Neural cell (in vitro differentiated cells): ENCODE results near the gene SCYGR2. TPM values are rescaled to one million over a fixed set of nuclear protein-coding genes. Genes with fewer than 3 reads are reported as not detected.

Experiments
- H2AFZ ChIP-seq: fragments of 200-600, 300-800 bp; sonication (generic), shearing (Covaris generic); 2 replicates; pipeline ENCODE4 v1.6.0; 2014; ENCODE audit warnings: low read depth, mild to moderate bottlenecking, antibody characterized with exemption, low read length, moderate library complexity
- H3F3A ChIP-seq: fragments of 200-600 bp; shearing (Covaris generic); 2 replicates; pipeline ENCODE4 v1.6.1; 2016; ENCODE audit warnings: mild to moderate bottlenecking, moderate library complexity, mixed read lengths, antibody characterized with exemption, low read length; ENCODE audit not compliant: insufficient read depth, poor library complexity, severe bottlenecking
- H3K27ac ChIP-seq: fragments of 200-600, 300-800 bp; sonication (generic), shearing (Covaris generic); 2 replicates; pipeline ENCODE4 v1.5.1; 2014; ENCODE audit warnings: mild to moderate bottlenecking, low read length, moderate library complexity
- H3K27me3 ChIP-seq: fragments of 300-800, 200-600 bp; sonication (generic), shearing (Covaris generic); 2 replicates; pipeline ENCODE4 v1.6.0; 2014; ENCODE audit warnings: mild to moderate bottlenecking, low read depth, low read length, moderate library complexity; ENCODE audit not compliant: insufficient read depth
- H3K36me3 ChIP-seq: fragments of 300-800, 200-600 bp; sonication (generic), shearing (Covaris generic); 2 replicates; pipeline ENCODE4 v1.5.1; 2014; ENCODE audit warnings: mild to moderate bottlenecking, antibody characterized with exemption, low read length, moderate library complexity; ENCODE audit not compliant: insufficient read depth
- H3K4me2 ChIP-seq: fragments of 300-800, 200-600 bp; sonication (generic), shearing (Covaris generic); 2 replicates; pipeline ENCODE4 v1.6.0; 2014; ENCODE audit warnings: mild to moderate bottlenecking, low read length
- H3K4me3 ChIP-seq: fragments of 300-800, 200-600 bp; sonication (generic), shearing (Covaris generic); 2 replicates; pipeline ENCODE4 v1.5.1; 2014; ENCODE audit warnings: mild to moderate bottlenecking, low read length, moderate library complexity
- H3K79me2 ChIP-seq: fragments of 200-600 bp; shearing (Covaris generic); replicated peaks from 2 replicates; pipeline ENCODE4 v1.6.0; 2014; ENCODE audit warnings: mild to moderate bottlenecking, low read length, moderate library complexity; ENCODE audit not compliant: insufficient read depth
- H3K9ac ChIP-seq: fragments of 300-800, 200-600 bp; sonication (generic), shearing (Covaris generic); 2 replicates; pipeline ENCODE4 v1.6.1; 2016; ENCODE audit warnings: mild to moderate bottlenecking, low read length, mixed read lengths
- H3K9me2 ChIP-seq: fragments of 200-600 bp; shearing (Covaris generic); 2 replicates; pipeline ENCODE4 v1.6.1; 2016; ENCODE audit warnings: mild to moderate bottlenecking, low read length, mixed read lengths; ENCODE audit not compliant: insufficient read depth
- H3K9me3 ChIP-seq: fragments of 200-600, 300-800 bp; sonication (generic), shearing (Covaris generic); 2 replicates; pipeline ENCODE4 v1.6.1; 2016; ENCODE audit warnings: mild to moderate bottlenecking, mixed run types, low read length, moderate library complexity, mixed read lengths
- H4K20me1 ChIP-seq: fragments of 200-600 bp; shearing (Covaris generic); 2 replicates; pipeline ENCODE4 v1.6.1; 2016; ENCODE audit warnings: mild to moderate bottlenecking, mixed run types; ENCODE audit not compliant: insufficient read depth
- CTCF ChIP-seq: fragments of 450-650 bp; IDR thresholded peaks from 2 replicates; pipeline ENCODE4 v1.5.1; 2014; ENCODE audit warnings: antibody characterized with exemption, mild to moderate bottlenecking, moderate library complexity; ENCODE audit not compliant: poor library complexity, severe bottlenecking
- EP300 ChIP-seq: fragments of 450-650 bp; conservative IDR thresholded peaks from 2 replicates; pipeline ENCODE4 v1.6.1; 2014; ENCODE audit warnings: antibody characterized with exemption, mild to moderate bottlenecking, moderate library complexity; ENCODE audit not compliant: poor library complexity, severe bottlenecking
- EZH2 ChIP-seq: fragments of 200-600, 300-800 bp; shearing (Covaris generic), sonication (generic); IDR thresholded peaks from 2 replicates; pipeline ENCODE4 v1.6.1; 2014; ENCODE audit warnings: antibody characterized with exemption, low read length, borderline replicate concordance, mild to moderate bottlenecking; ENCODE audit not compliant: insufficient read depth, poor library complexity, severe bottlenecking
- MXI1 ChIP-seq: fragments of 450-650 bp; conservative IDR thresholded peaks from 2 replicates; pipeline ENCODE4 v1.6.1; 2014; ENCODE audit warnings: antibody characterized with exemption, mild to moderate bottlenecking; ENCODE audit not compliant: poor library complexity, severe bottlenecking
- POLR2AphosphoS5 ChIP-seq: IDR thresholded peaks from 2 replicates; pipeline ENCODE4 v1.6.1; 2012
- RAD21 ChIP-seq: fragments of 450-650 bp; conservative IDR thresholded peaks from 2 replicates; pipeline ENCODE4 v1.6.1; 2014; ENCODE audit warnings: antibody characterized with exemption, mild to moderate bottlenecking, moderate library complexity
- SMC3 ChIP-seq: fragments of 450-650 bp; conservative IDR thresholded peaks from 2 replicates; pipeline ENCODE4 v1.6.1; 2014; ENCODE audit warnings: antibody characterized with exemption, mild to moderate bottlenecking, moderate library complexity; ENCODE audit not compliant: poor library complexity
- TAF1 ChIP-seq: IDR thresholded peaks from 2 replicates; pipeline ENCODE4 v1.6.1; 2012; ENCODE audit warnings: low read depth
- polyA plus RNA-seq: library from polyadenylated mRNA; depleted of rRNA; stranded (reverse); fragments of >200 nt; gene quantifications from 2 replicates; pipeline ENCODE4 v1.2.3, GENCODE V29; 2014
- TF ChIP-seq, protein P1 (sequence below): IDR thresholded peaks from 2 replicates; pipeline ENCODE4 v1.6.1; 2012; ENCODE audit warnings: borderline replicate concordance

Gene SCYGR2
- polyA plus RNA-seq, 1 donor from 2014 or later: not detected

DNA sequence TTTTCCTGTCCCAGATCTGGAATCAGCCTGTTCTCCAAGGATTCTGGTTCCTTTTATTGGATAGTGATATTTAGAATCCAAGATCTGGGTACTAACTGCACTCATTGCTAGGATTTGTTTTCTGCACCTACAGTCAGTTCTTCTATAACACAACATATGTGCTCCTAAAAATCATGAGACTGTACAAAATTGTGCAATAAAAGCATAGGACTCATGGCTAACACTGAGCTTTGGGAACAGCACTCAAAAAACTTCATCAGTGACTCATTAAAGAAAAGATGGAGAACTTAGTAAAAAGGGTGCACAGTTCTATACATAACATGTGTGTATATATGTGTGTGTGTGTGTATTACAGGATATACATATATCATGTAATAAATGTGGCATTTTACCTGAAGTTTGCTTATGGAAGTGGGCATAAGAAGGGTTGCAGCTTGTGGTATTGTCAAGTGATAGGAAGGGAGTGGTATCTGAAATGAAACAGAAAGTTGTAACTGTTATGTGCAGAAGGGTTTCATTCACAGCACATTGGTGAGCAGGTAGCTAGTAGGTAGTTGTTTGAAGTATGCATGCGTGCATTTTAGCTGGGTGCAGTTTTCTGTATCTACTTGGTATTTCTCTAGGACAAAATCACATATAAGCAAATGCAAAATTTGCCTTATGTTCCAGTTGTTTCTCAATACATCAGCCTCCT lies 5.9 kb upstream of the SCYGR2 start:
- no peak overlapping the region for H2AFZ ChIP-seq
- no peaks in the 10 kb centered on the region for H3F3A ChIP-seq
- no peak overlapping the region for H3K9ac ChIP-seq
- no peak overlapping the region for H3K4me3 ChIP-seq
- no peaks in the 10 kb centered on the region for H3K79me2 ChIP-seq
- no peaks in the 10 kb centered on the region for H3K9me2 ChIP-seq
- no peak overlapping the region for H3K27ac ChIP-seq
- no peaks in the 10 kb centered on the region for H3K27me3 ChIP-seq
- TF ChIP-seq SMC3 (no peak), RAD21 (no peak), CTCF (no peak), EP300 (no peak), TAF1 (no peak), EZH2 (no peak), MXI1 (no peak), POLR2AphosphoS5 (no peak)
- TF ChIP-seq, protein P1, sequence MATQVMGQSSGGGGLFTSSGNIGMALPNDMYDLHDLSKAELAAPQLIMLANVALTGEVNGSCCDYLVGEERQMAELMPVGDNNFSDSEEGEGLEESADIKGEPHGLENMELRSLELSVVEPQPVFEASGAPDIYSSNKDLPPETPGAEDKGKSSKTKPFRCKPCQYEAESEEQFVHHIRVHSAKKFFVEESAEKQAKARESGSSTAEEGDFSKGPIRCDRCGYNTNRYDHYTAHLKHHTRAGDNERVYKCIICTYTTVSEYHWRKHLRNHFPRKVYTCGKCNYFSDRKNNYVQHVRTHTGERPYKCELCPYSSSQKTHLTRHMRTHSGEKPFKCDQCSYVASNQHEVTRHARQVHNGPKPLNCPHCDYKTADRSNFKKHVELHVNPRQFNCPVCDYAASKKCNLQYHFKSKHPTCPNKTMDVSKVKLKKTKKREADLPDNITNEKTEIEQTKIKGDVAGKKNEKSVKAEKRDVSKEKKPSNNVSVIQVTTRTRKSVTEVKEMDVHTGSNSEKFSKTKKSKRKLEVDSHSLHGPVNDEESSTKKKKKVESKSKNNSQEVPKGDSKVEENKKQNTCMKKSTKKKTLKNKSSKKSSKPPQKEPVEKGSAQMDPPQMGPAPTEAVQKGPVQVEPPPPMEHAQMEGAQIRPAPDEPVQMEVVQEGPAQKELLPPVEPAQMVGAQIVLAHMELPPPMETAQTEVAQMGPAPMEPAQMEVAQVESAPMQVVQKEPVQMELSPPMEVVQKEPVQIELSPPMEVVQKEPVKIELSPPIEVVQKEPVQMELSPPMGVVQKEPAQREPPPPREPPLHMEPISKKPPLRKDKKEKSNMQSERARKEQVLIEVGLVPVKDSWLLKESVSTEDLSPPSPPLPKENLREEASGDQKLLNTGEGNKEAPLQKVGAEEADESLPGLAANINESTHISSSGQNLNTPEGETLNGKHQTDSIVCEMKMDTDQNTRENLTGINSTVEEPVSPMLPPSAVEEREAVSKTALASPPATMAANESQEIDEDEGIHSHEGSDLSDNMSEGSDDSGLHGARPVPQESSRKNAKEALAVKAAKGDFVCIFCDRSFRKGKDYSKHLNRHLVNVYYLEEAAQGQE: no peak
- no peaks in the 10 kb centered on the region for H3K36me3 ChIP-seq
- H4K20me1 ChIP-seq: no peaks in the 10 kb centered on the region
- H3K4me2 ChIP-seq: no peak overlapping the region
- H3K9me3 ChIP-seq: no peaks in the 10 kb centered on the region

- Histone ChIP-seq H3K9me2 (no peaks in the 10 kb centered on the region), H3K27me3 (no peaks in the 10 kb centered on the region), H2AFZ (no peak overlapping the region), H3K4me3 (no peak overlapping the region), H4K20me1 (no peaks in the 10 kb centered on the region), H3K9ac (no peak overlapping the region), H3K79me2 (no peaks in the 10 kb centered on the region), H3K27ac (no peak overlapping the region), H3F3A (no peaks in the 10 kb centered on the region), H3K36me3 (no peaks in the 10 kb centered on the region), H3K9me3 (no peaks in the 10 kb centered on the region), H3K4me2 (no peak overlapping the region)
- TF ChIP-seq POLR2AphosphoS5: no peak
- TF ChIP-seq MXI1: no peak
- no peak for TF ChIP-seq EZH2
- no peak for TF ChIP-seq TAF1
- no peak for TF ChIP-seq SMC3
- TF ChIP-seq RAD21: no peak
Observed at GRCh38 chr2:227595797-227596196, 2.9 kb upstream of the SCYGR2 start.
